GM23338 (cell line): ENCODE results near the gene PYGO1. TPM values are rescaled to one million over a fixed set of nuclear protein-coding genes. Genes with fewer than 3 reads are reported as not detected.

Source experiments
- CREB1 ChIP-seq: fragments of 250-450 bp; sonication (Bioruptor Pico); IDR thresholded peaks from 2 replicates; pipeline ENCODE4 v1.5.0; 2020; ENCODE audit warnings: low read depth, mild to moderate bottlenecking, moderate library complexity
- CTCF ChIP-seq, 2 experiments: fragments of 200-600 bp in 1 of 2; sonication (generic) in 1 of 2; conservative IDR thresholded peaks; 2 replicates each; pipeline versions ENCODE4 v1.5.1 to v1.6.1; 2016 to 2017; ENCODE audit warnings: antibody characterized with exemption in 2 of 2, low read depth in 2 of 2, mild to moderate bottlenecking in 2 of 2, moderate library complexity in 1 of 2
- EZH2phosphoT487 ChIP-seq: fragments of 200-600 bp; sonication (generic); IDR thresholded peaks from one replicate; pipeline ENCODE4 v1.8.1; 2018; ENCODE audit warnings: antibody characterized with exemption; ENCODE audit not compliant: unreplicated experiment
- JUNB ChIP-seq: IDR thresholded peaks from one replicate; pipeline ENCODE4 v1.6.1; 2016; ENCODE audit warnings: antibody characterized with exemption; ENCODE audit not compliant: unreplicated experiment
- NANOG ChIP-seq: IDR thresholded peaks from 2 replicates; pipeline ENCODE4 v1.6.1; 2016; ENCODE audit warnings: antibody characterized with exemption, borderline replicate concordance
- POLR2AphosphoS5 ChIP-seq: IDR thresholded peaks from 2 replicates; pipeline ENCODE4 v1.6.1; 2016; ENCODE audit warnings: antibody characterized with exemption, low read depth
- REST ChIP-seq: IDR thresholded peaks from one replicate; pipeline ENCODE4 v1.6.1; 2018; ENCODE audit warnings: antibody characterized with exemption; ENCODE audit not compliant: unreplicated experiment
- STAT1 ChIP-seq: IDR thresholded peaks from one replicate; pipeline ENCODE4 v1.6.1; 2016; ENCODE audit warnings: antibody characterized with exemption; ENCODE audit not compliant: unreplicated experiment
- ZNF114 ChIP-seq: fragments of 250-450 bp; sonication (Bioruptor Pico); IDR thresholded peaks from 2 replicates; pipeline ENCODE4 v1.5.0; 2020; ENCODE audit warnings: mild to moderate bottlenecking, moderate library complexity
- ZNF331 ChIP-seq: fragments of 250-450 bp; sonication (Bioruptor Pico); IDR thresholded peaks from 2 replicates; pipeline ENCODE4 v1.5.0; 2020; ENCODE audit warnings: low read depth, mild to moderate bottlenecking, moderate library complexity
- polyA plus RNA-seq: library from polyadenylated mRNA; unstranded; fragments of >200 nt; fragmentation: Nextera tagmentation; extraction: Ambion mirVana; gene quantifications from 2 replicates; pipeline ENCODE4 v1.2.1, GENCODE V29; 2016
- total RNA-seq: library from RNA; depleted of rRNA; stranded (reverse); fragments of >200 nt; shearing (Covaris generic); gene quantifications from 2 replicates; pipeline ENCODE4 v1.2.3, GENCODE V29; 2014
- TF ChIP-seq, protein P1 (sequence below): fragments of 250-450 bp; sonication (Bioruptor Pico); IDR thresholded peaks from 2 replicates; pipeline ENCODE4 v1.5.0; 2020; ENCODE audit warnings: mild to moderate bottlenecking, moderate library complexity

The PYGO1 gene
- total and polyA plus RNA-seq, 2 experiments from 2014 or later = 0.18 to 0.52 TPM

DNA sequence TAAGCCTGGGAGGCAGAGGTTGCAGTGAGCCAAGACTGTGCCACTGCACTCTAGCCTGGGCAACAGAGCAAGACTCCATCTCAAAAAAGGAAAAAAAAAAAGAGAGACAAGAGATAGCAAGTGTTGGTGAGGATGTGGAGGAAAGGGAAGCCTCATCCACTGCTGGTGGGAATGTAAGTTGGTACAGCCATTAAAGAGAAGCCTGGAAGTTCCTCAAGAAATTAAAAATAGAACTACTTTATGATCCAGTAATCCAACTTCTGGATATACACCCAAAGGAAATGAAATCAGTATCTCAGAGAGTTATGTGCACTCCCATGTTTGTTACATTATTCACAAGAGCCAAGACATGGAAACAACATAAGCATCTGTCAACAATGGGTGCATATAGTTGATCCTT lies 14.9 kb downstream of the PYGO1 start (continued):
- TF ChIP-seq, protein P1, sequence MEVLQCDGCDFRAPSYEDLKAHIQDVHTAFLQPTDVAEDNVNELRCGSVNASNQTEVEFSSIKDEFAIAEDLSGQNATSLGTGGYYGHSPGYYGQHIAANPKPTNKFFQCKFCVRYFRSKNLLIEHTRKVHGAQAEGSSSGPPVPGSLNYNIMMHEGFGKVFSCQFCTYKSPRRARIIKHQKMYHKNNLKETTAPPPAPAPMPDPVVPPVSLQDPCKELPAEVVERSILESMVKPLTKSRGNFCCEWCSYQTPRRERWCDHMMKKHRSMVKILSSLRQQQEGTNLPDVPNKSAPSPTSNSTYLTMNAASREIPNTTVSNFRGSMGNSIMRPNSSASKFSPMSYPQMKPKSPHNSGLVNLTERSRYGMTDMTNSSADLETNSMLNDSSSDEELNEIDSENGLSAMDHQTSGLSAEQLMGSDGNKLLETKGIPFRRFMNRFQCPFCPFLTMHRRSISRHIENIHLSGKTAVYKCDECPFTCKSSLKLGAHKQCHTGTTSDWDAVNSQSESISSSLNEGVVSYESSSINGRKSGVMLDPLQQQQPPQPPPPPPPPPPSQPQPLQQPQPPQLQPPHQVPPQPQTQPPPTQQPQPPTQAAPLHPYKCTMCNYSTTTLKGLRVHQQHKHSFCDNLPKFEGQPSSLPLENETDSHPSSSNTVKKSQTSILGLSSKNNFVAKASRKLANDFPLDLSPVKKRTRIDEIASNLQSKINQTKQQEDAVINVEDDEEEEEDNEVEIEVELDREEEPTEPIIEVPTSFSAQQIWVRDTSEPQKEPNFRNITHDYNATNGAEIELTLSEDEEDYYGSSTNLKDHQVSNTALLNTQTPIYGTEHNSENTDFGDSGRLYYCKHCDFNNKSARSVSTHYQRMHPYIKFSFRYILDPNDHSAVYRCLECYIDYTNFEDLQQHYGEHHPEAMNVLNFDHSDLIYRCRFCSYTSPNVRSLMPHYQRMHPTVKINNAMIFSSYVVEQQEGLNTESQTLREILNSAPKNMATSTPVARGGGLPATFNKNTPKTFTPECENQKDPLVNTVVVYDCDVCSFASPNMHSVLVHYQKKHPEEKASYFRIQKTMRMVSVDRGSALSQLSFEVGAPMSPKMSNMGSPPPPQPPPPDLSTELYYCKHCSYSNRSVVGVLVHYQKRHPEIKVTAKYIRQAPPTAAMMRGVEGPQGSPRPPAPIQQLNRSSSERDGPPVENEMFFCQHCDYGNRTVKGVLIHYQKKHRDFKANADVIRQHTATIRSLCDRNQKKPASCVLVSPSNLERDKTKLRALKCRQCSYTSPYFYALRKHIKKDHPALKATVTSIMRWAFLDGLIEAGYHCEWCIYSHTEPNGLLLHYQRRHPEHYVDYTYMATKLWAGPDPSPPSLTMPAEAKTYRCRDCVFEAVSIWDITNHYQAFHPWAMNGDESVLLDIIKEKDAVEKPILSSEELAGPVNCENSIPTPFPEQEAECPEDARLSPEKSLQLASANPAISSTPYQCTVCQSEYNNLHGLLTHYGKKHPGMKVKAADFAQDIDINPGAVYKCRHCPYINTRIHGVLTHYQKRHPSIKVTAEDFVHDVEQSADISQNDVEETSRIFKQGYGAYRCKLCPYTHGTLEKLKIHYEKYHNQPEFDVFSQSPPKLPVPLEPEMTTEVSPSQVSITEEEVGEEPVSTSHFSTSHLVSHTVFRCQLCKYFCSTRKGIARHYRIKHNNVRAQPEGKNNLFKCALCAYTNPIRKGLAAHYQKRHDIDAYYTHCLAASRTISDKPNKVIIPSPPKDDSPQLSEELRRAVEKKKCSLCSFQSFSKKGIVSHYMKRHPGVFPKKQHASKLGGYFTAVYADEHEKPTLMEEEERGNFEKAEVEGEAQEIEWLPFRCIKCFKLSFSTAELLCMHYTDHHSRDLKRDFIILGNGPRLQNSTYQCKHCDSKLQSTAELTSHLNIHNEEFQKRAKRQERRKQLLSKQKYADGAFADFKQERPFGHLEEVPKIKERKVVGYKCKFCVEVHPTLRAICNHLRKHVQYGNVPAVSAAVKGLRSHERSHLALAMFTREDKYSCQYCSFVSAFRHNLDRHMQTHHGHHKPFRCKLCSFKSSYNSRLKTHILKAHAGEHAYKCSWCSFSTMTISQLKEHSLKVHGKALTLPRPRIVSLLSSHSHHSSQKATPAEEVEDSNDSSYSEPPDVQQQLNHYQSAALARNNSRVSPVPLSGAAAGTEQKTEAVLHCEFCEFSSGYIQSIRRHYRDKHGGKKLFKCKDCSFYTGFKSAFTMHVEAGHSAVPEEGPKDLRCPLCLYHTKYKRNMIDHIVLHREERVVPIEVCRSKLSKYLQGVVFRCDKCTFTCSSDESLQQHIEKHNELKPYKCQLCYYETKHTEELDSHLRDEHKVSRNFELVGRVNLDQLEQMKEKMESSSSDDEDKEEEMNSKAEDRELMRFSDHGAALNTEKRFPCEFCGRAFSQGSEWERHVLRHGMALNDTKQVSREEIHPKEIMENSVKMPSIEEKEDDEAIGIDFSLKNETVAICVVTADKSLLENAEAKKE (CRISPR knock-in tag) = no peak
- TF ChIP-seq EZH2phosphoT487 (no peak), NANOG (no peak), ZNF114 (no peak), STAT1 (no peak), POLR2AphosphoS5 (no peak), ZNF331 (CRISPR knock-in tag) (no peak), REST (no peak), CTCF (conservative IDR thresholded peaks at IDR 0.05; ENCODE audit: low read depth in 2 of 2) (no peak), CREB1 (no peak), JUNB (no peak)
